Measurements from ENCODE around the gene SOWAHA. TPM values are rescaled to one million over a fixed set of nuclear protein-coding genes. Genes with fewer than 3 reads are reported as not detected.

The SOWAHA gene
- total RNA-seq, 1 experiment from 2014 or later, result not detected

GRCh38 chr5:132849347-132849746 lies 36.2 kb downstream of the SOWAHA start:
- Histone ChIP-seq H3K4me3 (ENCODE audit: low read depth in 2 of 2, low read length in 2 of 2) (no peak overlapping the region), H3K36me3 (ENCODE audit: control insufficient read depth, insufficient read depth, low read length) (no peaks in the 10 kb centered on the region), H3K9me3 (ENCODE audit: control insufficient read depth, insufficient read depth, low read depth, low read length) (no peaks in the 10 kb centered on the region), H3K27me3 (ENCODE audit: control insufficient read depth, insufficient read depth, low read length) (no peaks in the 10 kb centered on the region), H3K27ac (ENCODE audit: low read length) (no peak overlapping the region), H3K4me1 (ENCODE audit: control insufficient read depth, insufficient read depth, low read length) (no peaks in the 10 kb centered on the region)
- TF ChIP-seq SIN3A (IDR thresholded peaks at IDR 0.05; ENCODE audit: borderline replicate concordance, insufficient read depth, low read depth, low read length), result no peak
- TF ChIP-seq REST (IDR thresholded peaks at IDR 0.05; ENCODE audit: insufficient read depth in 1 of 2, low read depth in 2 of 2, low read length in 1 of 2), result no peak
- no peak for TF ChIP-seq CTCF (IDR thresholded peaks at IDR 0.05)
- TF ChIP-seq TCF7L2 (IDR thresholded peaks at IDR 0.05; ENCODE audit: low read depth, low read length), result no peak
- TF ChIP-seq POLR2AphosphoS5 (IDR thresholded peaks at IDR 0.05; ENCODE audit: low read depth, low read length), result no peak
- ATAC-seq (no peak), DNase-seq (ENCODE audit: low read depth, low spot score) (no peak)
- POLR2A ChIA-PET, result interaction anchor here (0.6 kb wide), 1 partner anchor 17 kb away, joined by 4 read pairs; no protein-coding TSS in a partner anchor
- CTCF ChIA-PET, result interaction anchor here (0.6 kb wide), 1 partner anchor 180 kb away, joined by 3 read pairs; no protein-coding TSS in a partner anchor
- in situ Hi-C loops (cut with HindIII; ENCODE audit: low pct_unique_long_range_greater_than_20kb, low sequenced_read_pairs) (no loop called here), intact Hi-C loops (cut with micrococcal nuclease; ENCODE audit: unreplicated experiment) (no loop called here)
- BruUV-seq (replicated peaks), result no TSS peak

- intact Hi-C loops (cut with micrococcal nuclease; ENCODE audit: unreplicated experiment), result no loop called here
- CTCF ChIA-PET, result no interaction called here
- ATAC-seq (no peak), DNase-seq (ENCODE audit: low read depth, low spot score) (no peak)
- in situ Hi-C loops (cut with HindIII; ENCODE audit: low pct_unique_long_range_greater_than_20kb, low sequenced_read_pairs), result no loop called here
- TF ChIP-seq TCF7L2 (IDR thresholded peaks at IDR 0.05; ENCODE audit: low read depth, low read length) (no peak), SIN3A (IDR thresholded peaks at IDR 0.05; ENCODE audit: borderline replicate concordance, insufficient read depth, low read depth, low read length) (no peak)
- H3K9me3 ChIP-seq (ENCODE audit: control insufficient read depth, insufficient read depth, low read depth, low read length), result no peaks in the 10 kb centered on the region
- no TSS peak for BruUV-seq (replicated peaks)
- H3K4me3 ChIP-seq (ENCODE audit: low read depth in 2 of 2, low read length in 2 of 2), result no peak overlapping the region
- POLR2A ChIA-PET, result interaction anchor here (0.6 kb wide), 1 partner anchor 18 kb away, joined by 4 read pairs; no protein-coding TSS in a partner anchor
- H3K4me1 ChIP-seq (ENCODE audit: control insufficient read depth, insufficient read depth, low read length), result no peaks in the 10 kb centered on the region
- H3K27ac ChIP-seq (ENCODE audit: low read length), result no peak overlapping the region
- H3K27me3 ChIP-seq (ENCODE audit: control insufficient read depth, insufficient read depth, low read length), result no peaks in the 10 kb centered on the region
- no peaks in the 10 kb centered on the region for H3K36me3 ChIP-seq (ENCODE audit: control insufficient read depth, insufficient read depth, low read length)
Measured at GRCh38 chr5:132850066-132850465, 37.0 kb downstream of the SOWAHA start.

GRCh38 chr5:132853323-132853722 lies 40.2 kb downstream of the SOWAHA start:
- no peaks in the 10 kb centered on the region for H3K9me3 ChIP-seq (ENCODE audit: control insufficient read depth, insufficient read depth, low read depth, low read length)
- H3K36me3 ChIP-seq (ENCODE audit: control insufficient read depth, insufficient read depth, low read length), result no peaks in the 10 kb centered on the region
- no peak for ATAC-seq
- H3K27me3 ChIP-seq (ENCODE audit: control insufficient read depth, insufficient read depth, low read length), result no peaks in the 10 kb centered on the region
- BruUV-seq (replicated peaks), result no TSS peak
- intact Hi-C loops (cut with micrococcal nuclease; ENCODE audit: unreplicated experiment), result no loop called here
- ChIA-PET CTCF (no interaction called here), POLR2A (no interaction called here)
- H3K4me3 ChIP-seq (ENCODE audit: low read depth in 2 of 2, low read length in 2 of 2), result no peak overlapping the region
- no peak overlapping the region for H3K27ac ChIP-seq (ENCODE audit: low read length)
- no peak for TF ChIP-seq SIN3A (IDR thresholded peaks at IDR 0.05; ENCODE audit: borderline replicate concordance, insufficient read depth, low read depth, low read length)
- no peak for TF ChIP-seq REST (IDR thresholded peaks at IDR 0.05; ENCODE audit: insufficient read depth in 1 of 2, low read depth in 2 of 2, low read length in 1 of 2)
- TF ChIP-seq POLR2AphosphoS5 (IDR thresholded peaks at IDR 0.05; ENCODE audit: low read depth, low read length), result no peak
- TF ChIP-seq TCF7L2 (IDR thresholded peaks at IDR 0.05; ENCODE audit: low read depth, low read length), result no peak
- TF ChIP-seq CTCF (IDR thresholded peaks at IDR 0.05), result no peak
- in situ Hi-C loops (cut with HindIII; ENCODE audit: low pct_unique_long_range_greater_than_20kb, low sequenced_read_pairs), result no loop called here
- H3K4me1 ChIP-seq (ENCODE audit: control insufficient read depth, insufficient read depth, low read length), result no peaks in the 10 kb centered on the region
- DNase-seq (ENCODE audit: low read depth, low spot score), result no peak

Measured in Panc1 (cell line).